ENCODE measurements around the gene DPM2.

- TF ChIP-seq MAX (IDR thresholded peaks at IDR 0.05; ENCODE audit: low read depth, low read length) (no peak), POLR2A (IDR thresholded peaks at IDR 0.05; ENCODE audit: extremely low read depth, insufficient read length) (no peak), CTCF (IDR thresholded peaks at IDR 0.05; ENCODE audit: low read depth, low read length) (no peak)
These were observed 1.9 kb downstream of the DPM2 start for GRCh38 chr9:127935765-127936221.

Data from NB4 (cell line).